Kidney glomerular epithelial cell (primary cell): ENCODE measurements around the gene GABRR3.

ENCODE experiments used
- DNase-seq: peaks from one replicate; lab custom pipeline; 2025; lab: John Stamatoyannopoulos, UW

GABRR3 gene

DNA sequence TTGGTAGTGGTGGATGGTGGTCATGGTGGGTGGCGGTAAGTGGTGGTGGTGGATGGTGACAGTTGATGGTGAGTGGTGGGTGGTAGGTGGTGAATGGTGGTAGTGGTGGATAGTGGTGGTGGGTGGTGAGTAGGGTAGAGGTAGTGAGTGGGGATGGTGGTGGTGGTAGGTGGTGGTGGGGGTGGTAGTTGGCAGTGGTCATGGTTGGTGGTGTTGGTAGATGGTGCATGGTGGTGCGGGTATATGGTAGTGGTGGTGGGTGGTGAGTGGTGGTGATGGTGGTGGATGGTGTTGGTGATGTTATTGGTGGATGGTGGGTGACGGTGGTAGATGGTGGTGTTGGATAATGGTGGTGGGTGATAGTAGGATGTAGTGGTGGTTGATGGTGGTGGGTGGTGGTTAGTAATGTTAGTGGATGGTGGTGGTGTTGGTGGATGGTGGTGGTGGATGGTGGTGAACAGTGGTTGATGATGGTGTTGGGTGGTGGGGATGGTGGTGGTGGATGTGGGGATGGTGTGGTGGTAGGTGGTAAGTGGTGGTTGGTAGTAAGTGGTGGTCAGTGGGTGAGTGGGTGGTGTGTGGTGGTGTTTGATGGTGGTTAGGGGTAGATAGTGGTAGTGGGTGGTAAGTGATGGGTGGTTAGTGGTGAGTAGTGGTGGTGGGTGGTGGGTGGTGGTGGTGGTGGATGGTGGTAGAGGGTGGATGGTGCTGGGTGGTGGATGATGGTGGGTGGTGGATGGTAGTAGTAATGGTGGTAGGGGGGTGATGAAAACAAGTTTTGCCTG, 46.1 kb downstream of the GABRR3 start:
- no peak for DNase-seq

DNA sequence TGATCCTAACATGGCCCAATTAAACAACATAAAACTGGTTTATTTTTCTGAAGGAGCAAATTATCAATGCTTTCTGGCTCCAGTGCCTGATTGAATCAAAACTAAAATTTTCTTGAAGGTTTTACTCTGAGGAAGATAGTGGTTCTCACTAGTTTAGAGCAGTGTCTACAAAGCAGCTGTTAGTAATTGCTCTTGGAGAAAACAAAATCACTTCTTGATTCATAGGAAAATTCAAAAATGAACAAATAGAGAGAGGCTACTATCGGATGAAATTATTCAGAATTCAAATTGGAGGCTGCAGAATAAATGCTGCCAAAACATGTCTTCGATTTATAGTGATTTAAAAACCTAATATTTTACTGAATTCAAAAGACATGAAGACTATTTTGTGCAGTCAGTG, 47.8 kb downstream of the GABRR3 start:
- no peak for DNase-seq

DNA sequence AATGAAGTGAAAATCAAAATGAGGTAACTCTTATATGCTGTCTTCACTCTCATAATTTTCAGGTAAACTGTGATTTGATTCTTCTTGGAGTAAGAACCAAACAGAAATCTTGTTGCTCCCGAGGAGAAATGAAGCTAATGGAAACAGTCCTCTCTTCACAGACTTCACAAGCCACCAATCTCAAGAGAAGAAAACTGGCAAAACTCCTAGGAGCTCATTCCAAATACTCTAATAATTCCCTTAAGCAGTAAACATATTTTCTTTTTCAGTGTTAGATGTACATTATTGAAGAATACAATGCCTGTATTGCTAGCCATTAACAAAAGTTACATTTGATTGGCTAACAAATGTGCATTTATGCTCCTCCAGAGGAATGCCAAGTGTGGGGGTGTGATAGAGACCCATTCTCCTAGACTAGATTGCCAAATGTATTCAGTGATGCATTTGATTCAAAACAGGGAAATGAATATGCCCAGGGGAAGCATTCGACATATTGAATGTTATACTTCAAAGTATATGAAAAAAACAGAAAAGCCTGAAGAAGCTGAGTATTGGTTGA, 51.1 kb downstream of the GABRR3 start:
- DNase-seq: no peak

DNA sequence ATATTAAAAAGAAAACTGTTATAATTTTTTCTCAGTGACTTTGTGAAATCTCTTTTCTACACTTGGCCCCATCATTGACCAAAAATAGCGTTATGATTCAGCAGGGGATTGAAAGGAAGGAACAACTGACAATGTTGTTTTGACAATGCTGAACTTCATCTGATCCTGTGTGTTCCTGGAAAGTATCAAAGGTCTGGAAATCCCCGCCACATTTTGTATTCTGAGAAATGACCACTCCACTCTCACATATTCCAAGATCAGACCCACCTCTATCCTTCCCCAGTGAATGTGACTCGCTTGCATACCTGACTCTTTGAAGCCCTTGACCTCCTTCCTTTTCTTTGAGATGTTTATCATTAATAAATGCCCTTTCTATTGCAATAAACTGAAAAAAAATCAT, 53.2 kb downstream of the GABRR3 start:
- DNase-seq: peak; percentile 29

DNA sequence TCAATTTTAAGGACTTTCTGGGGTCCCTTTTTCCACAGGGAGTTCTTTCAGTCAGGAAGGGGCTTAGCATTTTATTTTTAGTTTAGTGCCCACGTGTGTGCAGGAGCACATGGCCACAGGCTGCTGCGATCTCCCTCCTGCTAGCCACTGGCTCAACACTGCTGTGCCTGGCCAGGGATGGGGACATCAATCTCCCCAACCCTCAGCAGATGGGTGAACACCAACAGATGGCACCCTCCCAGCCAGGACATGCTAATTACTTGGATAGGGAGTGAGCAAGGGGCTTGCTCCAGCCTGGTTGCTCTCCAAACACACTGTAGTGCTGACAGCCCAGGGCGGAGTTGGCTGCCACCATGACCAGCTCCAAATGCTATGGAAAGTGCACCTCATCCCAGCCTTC, 55.5 kb downstream of the GABRR3 start:
- no peak for DNase-seq

DNA sequence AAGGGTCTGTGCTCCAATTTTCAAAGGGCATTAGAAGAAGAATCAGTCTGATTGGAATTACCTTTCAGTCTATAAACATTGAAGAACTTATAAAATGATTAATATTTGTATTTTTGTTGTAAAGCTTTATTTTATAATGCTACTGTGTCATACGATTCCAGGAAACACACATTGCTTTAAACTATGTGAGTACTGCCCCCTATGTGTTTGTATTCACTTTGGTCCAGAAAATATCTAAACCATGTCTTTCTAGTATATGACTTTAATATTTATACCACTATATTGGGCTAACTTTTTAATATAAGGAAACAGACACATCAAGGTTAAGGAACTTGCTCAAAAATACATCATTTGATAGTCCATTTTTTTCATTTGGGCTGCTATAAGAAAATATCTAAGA, 59.6 kb downstream of the GABRR3 start:
- DNase-seq: no peak

DNA sequence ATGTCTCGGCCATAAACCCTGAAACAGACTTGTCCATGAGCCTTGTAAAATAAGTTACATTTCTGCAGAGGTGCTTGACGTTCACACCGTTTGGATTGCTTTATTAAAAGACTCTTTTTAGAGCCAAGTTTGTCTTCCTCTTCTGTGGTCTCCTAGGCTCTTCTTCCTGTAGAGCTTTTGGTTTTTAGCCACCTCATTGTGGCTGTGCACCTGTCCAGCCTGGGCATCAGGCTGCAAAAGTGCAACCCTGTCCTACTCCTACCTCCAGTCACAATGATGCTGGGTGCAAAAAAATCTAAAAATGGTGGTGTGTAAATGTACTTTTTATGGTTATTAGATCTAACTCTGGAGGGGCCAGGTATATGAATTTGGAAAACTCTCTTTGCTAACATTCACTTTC, 60.1 kb downstream of the GABRR3 start:
- no peak for DNase-seq

DNA sequence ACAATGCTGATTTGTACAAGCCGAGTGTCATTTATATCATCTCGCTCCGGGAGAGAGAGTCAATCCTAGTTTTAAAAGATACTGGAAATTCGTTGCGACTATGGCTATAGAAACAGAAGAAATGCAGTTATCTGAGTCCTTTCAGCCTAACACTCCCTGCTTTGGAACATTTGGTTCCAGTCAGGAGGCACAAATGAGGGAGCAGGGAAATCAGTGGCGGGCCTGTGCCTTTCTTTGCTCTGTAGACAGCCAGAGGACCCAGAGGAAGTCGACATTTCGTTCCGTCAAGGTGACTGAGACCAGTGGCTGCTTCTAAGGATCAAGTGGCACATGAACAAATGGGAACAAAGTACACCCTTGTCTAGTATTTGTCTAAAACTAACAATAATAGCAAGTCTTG, 62.1 kb downstream of the GABRR3 start:
- no peak for DNase-seq

DNA sequence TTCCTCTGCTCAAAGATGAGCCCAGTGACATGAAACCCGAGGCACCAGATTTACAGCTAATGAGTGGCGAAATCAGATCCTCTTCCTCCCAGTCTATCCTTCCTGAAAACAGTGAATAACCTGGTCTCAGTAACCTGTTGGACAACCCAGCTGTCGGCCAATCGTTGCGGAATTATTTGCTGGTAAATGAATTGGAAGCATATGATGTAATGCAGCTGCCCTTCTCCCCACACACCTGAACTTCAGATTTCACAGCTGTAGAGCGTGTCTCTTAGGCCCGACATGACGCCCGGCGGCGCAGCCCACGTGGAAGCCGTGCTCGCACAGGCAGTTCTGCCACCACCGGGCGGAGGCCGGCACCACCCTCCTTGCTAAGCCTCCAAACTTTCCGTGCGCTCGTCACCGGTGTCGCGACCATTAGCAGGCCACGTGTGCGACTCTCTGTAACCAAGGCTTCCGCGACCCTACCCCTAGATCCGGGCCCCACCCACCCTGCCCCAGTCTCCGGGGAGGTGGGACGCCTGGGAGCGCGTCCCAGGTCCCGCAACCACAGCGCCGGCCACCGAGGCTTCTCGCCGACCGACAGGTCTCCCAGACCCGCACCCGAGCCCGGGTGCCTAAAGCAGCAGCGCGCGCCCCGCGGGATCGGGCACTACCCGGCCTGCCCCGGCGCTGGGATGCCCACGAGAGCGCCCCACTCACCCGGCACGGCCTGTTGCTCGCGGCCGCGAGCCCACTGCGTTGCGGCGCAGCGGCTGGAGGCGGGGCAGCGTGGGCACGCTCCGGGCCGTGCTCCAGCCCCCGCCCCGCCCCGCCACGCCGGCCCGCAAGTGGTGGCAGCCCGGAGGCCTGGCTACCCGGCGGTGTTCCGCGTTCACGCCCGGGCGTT, 63.2 kb downstream of the GABRR3 start, which contains the start of gene RIOX2:
TSS of gene RIOX2 (minus strand) at position 753 of the 889 bp plus-strand sequence. CDS start 4,838 bp downstream, outside the sequence.
- DNase-seq: peak; percentile 63

DNA sequence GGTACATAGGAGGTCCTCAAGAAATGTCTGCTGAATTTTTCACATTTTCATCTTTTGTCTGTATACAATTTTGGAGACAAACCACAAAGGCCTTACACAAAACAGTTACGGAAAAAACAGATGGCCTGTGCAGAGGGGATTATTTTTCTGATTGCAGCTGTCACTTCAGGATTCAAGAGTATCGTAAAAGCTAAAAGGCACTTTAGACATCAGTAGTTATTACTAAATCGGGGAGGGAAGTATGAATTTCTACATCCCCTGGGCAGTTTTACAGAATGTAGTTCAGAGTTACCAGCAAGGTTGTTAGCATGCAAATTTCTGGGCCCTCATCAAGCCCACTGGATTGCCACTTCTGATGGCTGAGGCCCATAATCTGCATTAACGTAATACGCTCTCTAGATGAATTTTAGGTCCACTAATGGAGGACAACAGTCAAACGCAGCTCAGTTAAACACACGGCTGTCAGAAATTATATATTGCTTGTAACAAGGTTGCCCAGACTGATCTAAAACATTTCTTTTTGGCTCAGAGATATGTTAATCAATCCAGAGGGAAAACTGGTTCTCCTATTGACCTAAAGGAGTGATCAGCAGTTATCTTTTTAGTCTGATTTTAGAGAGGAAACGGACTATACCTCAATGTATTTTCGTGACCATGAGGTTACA, 64.0 kb downstream of the GABRR3 start:
- no peak for DNase-seq

DNA sequence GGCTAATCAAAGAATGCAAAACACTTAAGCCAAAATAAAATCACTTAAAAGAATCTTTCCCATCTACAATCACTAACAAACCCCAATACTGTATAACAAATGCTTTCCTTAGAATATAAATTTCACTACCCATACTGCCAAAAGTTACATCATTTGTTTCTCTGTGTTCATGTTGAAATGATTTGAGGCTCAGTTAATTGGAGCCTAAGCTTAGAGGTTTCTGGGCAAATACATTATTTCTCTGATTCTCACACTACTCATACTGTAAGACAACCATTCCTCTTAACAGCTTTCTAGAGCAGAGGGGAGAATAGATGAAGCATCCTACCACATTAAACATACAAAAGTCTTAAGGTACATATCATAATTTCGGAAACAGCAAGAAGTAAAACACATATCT, 65.0 kb downstream of the GABRR3 start:
- DNase-seq: no peak

DNA sequence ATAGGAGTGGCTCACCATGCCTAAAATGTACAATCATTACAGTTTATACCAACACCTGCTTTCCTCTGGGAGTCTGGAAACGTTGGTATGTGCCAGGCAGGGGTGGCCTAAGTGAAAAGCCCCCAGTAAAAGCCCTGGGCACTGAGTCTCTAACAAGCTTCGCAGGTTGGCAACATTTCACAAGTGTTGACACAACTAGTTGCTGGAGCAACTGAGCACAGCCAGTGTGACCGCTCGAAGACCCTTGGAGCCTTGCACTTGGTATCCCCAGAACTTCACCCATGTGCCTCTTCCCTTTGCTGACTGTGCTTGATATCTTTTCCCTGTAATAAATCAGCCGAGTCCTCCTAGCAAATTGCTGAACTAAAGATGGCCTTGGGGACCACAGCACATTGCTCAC, 65.6 kb downstream of the GABRR3 start:
- no peak for DNase-seq

DNA sequence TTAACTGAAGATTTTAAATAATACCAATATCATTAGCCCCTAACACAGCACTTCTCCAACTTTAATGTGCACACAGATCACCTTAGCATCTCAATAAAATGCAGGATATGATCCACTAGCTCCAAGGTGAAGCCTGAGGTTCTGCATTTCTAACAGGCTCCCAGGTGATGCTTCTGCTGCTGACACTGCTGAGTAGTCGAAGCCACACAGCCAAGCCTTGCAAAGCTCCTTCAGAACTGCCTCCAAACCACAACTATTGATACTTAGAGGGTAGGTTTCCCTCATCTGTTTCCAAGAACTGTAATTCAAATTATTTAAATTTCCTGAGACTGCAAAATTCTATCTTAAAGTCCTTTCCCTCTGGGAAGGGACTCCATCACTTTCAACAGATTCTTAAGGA, 66.7 kb downstream of the GABRR3 start:
- DNase-seq: no peak

DNA sequence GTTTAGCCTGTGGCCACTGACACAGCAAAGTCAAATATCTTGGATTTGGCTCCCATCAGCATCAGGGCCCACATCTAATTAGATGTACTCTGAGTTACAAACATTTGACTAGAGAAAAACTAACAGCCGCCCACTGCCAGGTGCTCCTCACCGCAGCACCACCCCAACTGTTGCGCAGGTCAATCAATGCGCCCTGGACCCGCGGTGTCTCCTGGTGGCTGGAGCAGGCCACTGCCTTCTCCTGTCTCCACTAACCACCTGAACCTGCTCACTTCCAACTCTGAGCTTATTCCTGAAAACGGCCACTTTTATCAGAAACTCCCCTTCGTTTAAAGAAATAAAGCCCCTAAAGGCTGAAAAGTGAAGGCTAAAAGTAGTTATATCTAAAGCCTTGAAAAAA, 67.1 kb downstream of the GABRR3 start:
- no peak for DNase-seq

DNA sequence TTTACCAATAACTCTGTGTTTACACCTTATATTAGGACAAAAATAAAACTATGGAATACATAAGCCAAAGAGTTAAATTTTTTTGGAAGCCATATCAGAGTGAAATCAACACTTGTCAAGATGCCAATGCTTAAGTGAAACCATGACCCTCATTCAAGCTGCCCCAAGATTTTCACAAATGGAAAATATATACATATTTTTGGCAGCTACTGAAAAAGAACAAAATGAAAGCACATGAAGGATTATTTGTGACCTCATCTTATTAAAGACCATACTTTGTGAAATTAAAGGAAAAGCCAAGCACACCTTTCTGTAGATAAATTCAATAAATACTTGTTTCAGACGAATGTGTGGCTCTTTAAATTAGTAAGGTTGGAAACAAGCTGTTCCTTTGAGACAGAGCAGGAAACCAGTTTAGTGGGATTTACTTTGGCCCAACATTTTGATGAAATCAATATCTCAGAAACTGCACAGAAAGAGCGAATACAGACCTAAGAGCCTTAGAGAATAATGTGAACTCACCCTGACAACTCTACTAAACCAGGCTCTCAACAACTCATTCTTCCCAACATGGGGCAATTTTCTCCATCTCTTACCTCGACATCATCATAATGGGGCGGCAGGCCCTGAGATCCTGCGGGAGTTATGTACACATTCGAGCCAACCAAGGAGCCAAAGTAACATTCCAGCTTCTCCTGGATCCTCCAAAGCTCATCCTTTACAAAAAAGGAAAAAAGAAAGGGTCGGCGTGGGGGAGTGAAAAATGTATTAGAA, 73.9 kb downstream of the GABRR3 start:
- no peak for DNase-seq

DNA sequence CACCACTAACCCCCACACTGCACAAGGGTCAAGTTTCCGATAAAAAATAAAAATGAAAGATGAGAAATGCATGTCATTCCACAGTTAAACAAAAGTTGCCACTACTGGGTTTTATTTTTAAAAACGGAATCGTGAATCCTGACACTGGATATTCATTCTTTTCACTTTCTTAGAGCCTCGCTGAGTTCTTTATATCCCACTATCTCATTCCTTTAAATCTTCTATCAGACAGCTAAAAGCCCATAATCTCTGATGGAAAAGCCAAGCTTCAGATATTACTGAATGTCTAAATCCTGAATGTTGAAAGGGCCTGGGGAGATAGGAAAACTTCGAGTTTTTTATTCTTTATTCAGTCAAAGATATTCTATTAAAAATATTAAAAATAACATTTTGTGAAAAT, 74.6 kb downstream of the GABRR3 start:
- DNase-seq: no peak

DNA sequence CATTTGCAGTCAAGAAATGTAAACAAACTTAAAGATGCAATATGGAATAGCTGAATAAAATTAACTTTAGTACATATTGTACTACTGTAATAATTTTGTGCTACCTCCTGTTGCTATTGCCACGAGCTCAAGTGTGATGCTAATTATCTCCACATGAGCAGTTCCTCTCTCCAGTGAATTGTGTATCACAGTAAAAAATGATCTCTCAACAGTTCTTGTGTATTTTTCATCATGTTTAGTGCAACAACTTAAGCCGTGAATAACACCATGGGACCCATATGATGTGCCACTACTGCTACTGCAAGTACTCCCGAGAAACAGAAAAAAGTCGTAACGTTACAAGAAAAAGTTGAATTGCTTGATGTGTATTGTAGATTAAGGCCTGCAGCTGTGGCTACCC, 75.2 kb downstream of the GABRR3 start:
- no peak for DNase-seq

DNA sequence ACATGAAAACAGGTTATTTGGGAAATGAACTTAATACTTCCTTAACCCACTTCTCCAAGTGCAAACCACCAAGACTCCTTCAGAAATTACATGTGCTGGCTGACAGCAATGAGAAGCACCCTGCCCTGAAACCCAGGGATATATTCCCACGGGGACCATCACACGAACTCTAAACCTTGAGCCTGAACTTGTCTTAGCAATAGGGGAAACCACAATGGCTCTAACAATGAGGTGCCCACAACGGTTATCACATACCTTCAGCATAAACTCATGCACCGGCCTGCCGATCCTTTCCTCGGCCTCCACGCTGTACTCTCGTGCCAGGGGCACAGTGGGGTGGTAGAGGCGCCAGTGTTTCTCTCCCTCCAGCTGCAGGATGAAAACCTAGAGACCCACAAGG, 76.3 kb downstream of the GABRR3 start:
- no peak for DNase-seq

DNA sequence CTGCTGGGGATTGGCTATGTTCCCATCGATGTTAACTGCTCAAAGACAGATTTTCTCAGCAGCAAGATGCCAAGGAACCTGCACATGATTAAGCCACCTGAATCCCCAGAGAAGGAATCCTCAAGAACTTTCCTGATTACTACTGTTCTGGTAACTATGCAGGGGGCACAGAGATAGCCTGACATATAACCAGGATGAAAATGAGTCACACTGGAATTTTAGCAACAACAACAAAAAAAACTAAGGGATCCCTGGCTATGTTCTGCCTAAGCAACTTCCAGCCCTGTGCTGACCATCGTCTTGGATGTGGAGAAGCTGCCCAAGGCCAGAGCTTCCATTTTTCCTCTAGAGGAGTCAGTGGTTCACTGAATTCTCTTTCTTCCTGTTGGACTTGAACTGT, 76.7 kb downstream of the GABRR3 start:
- no peak for DNase-seq

DNA sequence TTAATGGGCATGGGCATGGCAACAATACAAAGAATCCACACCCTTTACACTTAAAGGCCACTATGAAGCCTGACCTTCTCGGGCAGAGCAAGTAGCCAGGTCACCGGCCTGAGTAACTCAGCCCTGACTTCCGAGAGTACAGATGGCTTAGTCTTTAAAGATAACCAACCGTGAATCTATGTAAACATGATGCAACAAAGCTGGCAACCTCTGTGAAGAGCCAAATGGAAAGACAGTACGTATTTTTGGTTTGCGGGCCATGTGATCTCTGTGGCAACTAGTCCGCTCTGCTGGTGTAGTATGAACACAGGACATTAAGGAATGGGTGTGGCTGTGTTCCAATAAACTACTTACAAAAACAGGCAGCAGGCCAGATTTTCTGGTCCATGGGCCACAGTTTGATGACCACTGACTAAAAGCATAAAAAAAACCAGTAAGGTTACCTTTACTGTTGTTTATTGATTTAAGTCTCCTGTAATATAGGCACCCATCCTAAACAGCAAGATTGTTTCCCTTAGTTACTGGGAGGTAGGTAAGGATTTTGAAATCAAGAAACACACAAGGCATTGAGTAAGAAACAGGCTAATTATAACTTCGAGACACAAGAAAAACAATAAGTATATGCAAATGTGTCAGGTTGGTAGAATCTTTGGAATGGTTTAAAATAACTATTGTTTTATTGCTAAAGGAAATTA, 77.4 kb downstream of the GABRR3 start:
- peak; percentile 20 for DNase-seq

DNA sequence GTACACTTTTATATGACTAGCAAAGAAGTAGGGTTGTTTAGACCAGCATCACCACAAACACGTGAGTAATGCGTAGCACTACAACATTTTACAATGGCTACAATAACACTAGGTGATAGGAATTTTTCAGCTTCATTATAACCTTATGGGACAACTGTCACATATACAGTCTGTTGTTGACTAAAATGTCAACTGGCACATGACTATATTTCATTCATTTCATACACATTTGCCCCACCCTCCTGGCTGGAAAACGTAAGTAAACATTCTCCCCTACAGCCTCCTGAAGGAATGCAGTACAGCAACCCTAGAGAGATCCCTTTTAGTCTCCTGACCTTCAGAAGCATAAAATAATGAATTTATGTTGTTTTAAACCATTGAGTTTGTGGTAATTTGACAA, 79.1 kb downstream of the GABRR3 start:
- DNase-seq: no peak
